NOMO-1 treated with dmso at 0.1 percent for 144 hours (cell line): ENCODE results near the gene MOV10L1.

Source experiments
- DNase-seq: peaks from one replicate; lab custom pipeline; 2025; ENCODE audit not compliant: unreplicated experiment; lab: John Stamatoyannopoulos, UW

Gene MOV10L1

DNA sequence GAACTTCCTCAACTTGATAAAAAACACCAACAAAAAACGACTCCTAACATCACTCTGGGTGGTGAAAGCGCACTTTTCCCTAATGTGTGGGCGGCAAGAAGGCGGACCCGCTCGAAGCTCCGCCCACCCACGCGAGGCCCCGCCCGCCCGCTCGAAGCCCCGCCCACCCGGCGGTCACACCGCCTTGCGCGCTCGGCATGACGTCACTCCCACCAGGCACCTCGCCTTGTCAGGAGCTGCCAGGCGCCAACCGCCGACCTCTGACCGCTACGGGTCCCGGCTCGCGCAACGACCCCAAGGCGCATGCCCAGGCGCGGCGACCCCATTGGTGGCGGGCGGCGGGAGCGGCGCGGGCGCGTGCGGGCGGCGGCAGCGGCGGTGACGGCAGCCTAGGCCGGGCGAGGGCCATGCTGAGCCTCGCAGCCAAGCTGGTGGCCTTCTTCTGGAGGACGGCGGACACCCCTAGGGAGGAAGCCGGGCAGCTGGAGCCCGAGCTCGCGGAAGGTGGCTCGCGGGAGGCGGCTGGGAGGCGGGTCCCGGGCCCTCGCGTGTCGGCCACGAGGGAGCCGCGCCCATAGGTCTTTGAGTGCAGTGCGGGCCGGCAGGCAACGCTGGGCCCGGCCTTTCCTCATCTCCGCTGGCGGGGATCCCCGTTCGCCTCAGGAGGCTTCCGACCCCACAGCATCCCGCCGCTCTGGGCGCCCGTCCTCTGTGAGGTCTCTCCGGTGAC, at the start of gene MOV10L1:
Gene MOV10L1, plus strand, starts transcription at position 325 of the 730 bp plus-strand sequence. Its CDS starts 83 bp downstream, at position 408.
- DNase-seq = no peak

- DNase-seq = no peak
Observed at GRCh38 chr22:50040717-50041116, 49.1 kb upstream of the MOV10L1 start.

DNA sequence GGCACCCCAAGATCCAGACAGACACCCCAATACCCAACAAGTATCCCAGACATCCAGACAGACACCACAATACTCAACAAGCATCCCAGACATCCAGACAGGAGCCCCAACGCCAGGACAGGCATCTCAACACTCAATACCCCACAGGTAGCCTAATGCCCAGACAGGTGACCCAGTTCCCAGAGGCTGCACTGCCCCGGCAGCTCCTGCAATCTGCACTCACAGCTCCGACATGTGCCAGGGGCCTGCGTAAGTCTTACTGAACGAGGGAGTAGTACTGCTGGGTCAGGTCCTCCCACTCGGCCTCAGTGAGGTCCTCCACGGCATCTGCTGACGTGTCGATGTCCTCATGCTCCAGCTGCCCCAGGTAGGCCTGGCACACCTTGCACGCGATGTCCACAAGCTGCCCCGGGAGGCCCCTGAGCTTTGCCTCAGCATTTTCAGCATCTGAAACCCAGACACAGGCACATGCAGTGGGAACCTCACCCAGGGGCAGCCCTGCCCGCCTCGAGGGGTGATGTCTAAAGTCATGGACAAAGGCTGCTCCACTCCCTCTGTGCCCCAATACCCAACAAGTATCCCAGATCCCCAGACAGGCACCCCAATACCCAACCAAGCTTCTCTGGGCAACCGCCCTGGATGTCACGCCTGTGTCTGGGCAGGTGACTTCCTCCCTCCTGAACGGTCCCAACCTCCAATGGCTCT, 48.3 kb upstream of the MOV10L1 start:
- no peak for DNase-seq

GRCh38 chr22:50044485-50045118, 45.2 kb upstream of the MOV10L1 start:
- no peak for DNase-seq

DNA sequence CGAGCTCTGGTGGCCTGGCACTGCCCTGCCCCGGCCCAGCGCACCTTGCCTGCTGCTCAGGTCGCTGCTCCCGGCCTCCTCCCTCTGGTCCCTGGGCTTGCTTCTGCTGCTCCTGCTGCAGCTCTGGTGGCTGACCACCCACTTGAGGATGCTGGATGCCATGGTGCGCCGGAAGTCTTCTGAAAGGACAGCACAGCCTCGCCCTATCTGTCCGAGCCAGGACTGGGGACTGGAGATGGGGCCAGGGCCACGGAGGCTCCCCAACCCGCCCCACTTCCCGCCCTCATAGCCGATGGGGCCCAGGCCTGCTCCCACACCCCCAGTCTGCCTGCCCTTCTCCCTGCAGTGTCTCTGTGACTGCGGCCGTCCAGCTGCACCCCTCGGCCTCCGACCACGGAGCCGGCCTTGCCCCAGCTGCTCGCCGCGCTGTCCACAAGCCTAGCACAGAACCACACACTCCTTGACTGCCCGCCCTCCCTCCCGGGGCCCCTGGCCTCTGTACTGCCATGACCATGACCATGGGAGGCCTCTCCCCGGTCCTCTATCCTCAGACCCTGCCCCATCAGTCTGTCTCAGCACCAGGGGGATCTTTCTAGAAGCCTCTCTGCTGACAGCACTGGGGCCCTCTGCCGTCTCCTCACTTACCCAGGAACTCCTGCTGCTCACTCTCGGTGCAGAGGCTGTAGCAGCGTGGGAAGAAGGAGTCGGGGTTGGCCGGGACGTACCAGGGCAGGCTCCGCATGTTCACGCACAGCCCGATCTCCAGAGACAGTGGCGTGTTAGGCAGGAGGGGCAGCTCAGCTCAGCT, 44.4 kb upstream of the MOV10L1 start:
- DNase-seq = no peak

DNA sequence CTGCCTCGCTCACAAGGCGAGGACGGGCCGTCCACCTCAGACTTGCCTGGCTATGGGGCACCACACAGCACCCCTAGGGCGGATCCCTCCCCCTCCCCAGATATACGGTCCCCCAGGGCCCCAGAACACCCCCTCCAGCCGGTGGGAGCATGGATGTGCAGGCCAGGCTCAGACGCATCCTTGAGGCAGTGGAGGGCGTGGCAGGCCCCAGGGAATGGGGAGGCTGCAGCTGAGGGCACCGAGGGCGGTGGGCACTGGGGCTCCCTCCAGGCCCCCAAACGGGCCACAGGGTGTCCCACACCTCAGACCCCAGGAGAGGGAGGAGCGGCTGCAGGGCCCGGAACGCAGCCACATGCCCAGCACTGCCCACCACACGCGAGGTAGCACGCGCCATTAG, 43.8 kb upstream of the MOV10L1 start:
- no peak for DNase-seq

DNA sequence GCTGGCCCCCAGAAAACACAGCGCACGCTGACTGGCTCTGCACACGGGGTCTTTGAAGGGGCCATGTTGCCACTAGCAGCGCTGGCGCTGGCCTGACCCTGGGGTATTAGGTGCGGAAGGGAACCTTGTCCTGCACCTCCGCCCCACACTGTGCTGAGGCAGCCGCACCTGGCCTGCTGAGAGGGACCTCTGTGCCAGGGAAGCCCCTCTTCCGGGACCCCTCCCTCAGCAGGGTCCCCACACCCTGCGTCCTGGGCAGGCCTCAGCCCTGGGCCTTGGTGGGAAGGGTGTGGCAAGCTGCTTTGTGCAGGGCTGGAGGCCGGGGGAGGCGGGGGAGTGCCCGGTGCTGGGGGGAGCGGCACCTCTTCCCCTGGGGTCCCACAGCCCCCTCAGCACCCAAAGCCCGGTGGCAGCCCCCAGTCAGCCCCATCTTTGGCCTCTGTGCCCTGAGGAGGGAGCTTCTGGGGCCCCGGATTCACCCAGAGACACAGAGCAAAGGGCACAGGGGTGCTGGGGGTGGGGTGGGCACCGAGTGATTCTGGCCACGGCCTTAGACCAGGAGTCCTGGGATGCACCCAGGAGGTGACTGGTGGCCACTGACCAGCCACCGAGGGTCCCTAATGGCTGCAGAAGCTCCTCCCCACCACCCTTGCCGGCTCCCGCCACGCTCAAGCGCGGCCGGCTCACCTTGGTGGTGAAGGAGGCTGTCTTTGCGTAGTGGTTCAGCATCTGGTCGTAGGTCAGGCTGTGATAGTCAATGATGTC, 43.1 kb upstream of the MOV10L1 start:
- no peak for DNase-seq

- no peak for DNase-seq
Observed at GRCh38 chr22:50047346-50047745, 42.5 kb upstream of the MOV10L1 start.

GRCh38 chr22:50048061-50048765, 41.6 kb upstream of the MOV10L1 start:
- no peak for DNase-seq

- no peak for DNase-seq
Observed at GRCh38 chr22:50048836-50049235, 41.0 kb upstream of the MOV10L1 start.

- no peak for DNase-seq
Observed at GRCh38 chr22:50049299-50050195, 40.3 kb upstream of the MOV10L1 start.

DNA sequence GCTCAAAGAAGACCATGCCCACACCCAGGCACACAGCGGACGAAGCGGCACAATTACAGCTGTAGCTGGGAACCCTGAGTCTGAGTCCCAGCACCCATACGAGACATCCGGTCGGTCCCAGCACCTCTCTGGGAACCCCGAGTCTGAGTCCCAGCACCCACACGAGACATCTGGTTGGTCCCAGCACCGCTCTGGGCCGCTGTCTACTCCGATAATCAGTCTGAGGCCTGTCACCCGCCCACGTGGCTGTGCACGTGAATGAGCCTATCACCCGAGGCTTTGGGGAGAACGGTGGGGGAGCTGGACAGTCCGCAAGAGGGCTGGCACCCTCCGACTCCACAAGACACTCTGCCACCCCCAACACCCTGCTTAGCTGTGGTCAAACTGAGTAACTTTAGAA, 37.9 kb upstream of the MOV10L1 start:
- DNase-seq = no peak

- DNase-seq = no peak
Observed at GRCh38 chr22:50053861-50054260, 35.9 kb upstream of the MOV10L1 start.

GRCh38 chr22:50056214-50056972, 33.4 kb upstream of the MOV10L1 start:
- DNase-seq = no peak

DNA sequence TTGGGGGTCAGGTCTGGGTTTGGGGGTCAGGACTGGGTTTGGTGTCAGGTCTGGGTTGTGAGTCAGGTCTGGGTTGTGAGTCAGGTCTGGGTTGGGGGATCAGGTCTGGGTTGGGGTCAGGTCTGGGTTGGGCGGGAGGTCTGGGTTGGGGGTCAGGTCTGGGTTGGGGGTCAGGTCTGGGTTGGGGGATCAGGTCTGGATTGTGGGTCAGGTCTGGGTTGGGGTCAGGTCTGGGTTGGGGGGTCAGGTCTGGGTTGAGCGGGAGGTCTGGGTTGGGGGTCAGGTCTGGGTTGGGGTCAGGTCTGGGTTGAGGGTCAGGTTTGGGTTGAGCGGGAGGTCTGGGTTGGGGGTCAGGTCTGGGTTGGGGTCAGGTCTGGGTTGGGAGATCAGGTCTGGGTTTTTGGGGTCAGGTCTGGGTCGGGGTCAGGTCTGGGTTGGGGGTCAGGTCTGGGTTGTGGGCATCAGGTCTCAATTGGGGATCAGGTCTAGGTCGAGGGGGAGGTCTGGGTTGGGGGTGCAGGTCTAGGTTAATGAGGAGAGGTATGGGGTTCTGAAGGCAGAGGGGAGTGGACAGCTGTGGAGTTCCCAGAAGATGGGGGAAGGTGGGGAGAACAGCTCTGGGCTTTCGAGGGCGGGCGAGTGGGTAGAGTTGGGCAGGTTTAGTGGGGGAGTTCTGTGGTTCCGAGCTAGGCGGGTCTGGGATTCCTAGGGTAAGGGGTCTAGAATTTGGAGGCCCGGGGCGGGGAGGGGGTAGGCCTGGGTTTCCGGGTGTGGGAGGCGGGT, 32.3 kb upstream of the MOV10L1 start:
- DNase-seq = no peak

DNA sequence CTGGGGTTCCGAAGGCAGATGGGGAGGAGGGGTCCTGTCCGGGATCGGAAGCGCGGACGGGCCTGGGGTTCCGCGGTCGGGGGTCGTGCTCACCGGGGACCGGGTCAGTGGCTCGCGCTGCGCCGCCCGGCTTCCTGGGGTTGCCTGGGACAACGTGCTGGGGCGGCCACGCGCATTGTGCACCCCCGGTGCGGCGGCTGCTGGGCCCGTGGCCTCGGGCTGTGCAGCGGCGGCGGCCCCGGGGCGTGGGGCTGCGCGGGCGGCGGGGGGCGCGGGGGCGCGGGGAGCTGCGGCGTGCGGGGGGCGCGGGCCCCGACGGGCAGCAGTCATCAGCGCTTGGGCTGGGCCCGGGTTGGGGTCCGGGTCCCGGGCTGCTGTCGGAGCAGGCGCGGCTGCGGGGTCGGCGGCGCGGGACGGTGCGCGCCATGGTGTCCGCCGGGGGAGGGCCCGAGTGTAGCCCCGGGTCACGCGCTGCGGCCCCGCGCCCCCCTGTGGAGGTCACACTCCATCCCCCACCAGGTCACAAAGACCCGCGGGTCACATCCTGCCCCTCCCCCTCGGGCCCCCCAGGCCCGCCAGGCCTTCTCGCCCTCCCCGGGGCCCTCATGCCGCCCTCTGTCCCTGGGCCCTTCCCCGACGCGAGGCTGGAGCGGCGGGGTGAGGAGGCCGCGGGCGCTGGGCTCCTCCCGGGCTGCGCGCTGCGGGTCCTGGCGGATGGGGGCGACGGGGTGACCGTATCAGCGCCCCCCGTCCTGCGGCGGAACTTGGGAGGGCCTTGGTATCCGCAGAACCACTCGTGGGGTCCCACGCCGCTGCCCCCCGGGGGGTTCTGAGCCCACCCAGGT, 31.5 kb upstream of the MOV10L1 start, which contains the start of gene TTLL8:
Gene TTLL8, minus strand, starts transcription at position 238 of the 845 bp plus-strand sequence.
- DNase-seq = no peak
